ENCODE results near the gene SRSF1. TPM values are rescaled to one million over a fixed set of nuclear protein-coding genes. Genes with fewer than 3 reads are reported as not detected.

SRSF1 gene
- total RNA-seq, 1 experiment from 2014 or later = 232 TPM

GRCh38 chr17:58010067-58010799 is 3.2 kb upstream of the SRSF1 start:
- H3K4me3 Mint-ChIP-seq (ENCODE audit: low read depth, unreplicated experiment) = no peak overlapping the region
- H3K36me3 Mint-ChIP-seq (ENCODE audit: insufficient read depth, unreplicated experiment) = peaks cover 31% of the 10 kb centered on the region
- H3K27me3 Mint-ChIP-seq (ENCODE audit: unreplicated experiment) = peaks cover 13% of the 10 kb centered on the region
- CTCF ChIA-PET = no interaction called here
- peaks cover 5% of the 10 kb centered on the region for H3K4me1 Mint-ChIP-seq (ENCODE audit: low read depth, unreplicated experiment)
- no peak for DNase-seq
- TF ChIP-seq, protein P1, sequence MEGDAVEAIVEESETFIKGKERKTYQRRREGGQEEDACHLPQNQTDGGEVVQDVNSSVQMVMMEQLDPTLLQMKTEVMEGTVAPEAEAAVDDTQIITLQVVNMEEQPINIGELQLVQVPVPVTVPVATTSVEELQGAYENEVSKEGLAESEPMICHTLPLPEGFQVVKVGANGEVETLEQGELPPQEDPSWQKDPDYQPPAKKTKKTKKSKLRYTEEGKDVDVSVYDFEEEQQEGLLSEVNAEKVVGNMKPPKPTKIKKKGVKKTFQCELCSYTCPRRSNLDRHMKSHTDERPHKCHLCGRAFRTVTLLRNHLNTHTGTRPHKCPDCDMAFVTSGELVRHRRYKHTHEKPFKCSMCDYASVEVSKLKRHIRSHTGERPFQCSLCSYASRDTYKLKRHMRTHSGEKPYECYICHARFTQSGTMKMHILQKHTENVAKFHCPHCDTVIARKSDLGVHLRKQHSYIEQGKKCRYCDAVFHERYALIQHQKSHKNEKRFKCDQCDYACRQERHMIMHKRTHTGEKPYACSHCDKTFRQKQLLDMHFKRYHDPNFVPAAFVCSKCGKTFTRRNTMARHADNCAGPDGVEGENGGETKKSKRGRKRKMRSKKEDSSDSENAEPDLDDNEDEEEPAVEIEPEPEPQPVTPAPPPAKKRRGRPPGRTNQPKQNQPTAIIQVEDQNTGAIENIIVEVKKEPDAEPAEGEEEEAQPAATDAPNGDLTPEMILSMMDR (IDR thresholded peaks at IDR 0.05; ENCODE audit: unreplicated experiment) = no peak
- H3K9me3 Mint-ChIP-seq (ENCODE audit: low read depth, unreplicated experiment) = no peaks in the 10 kb centered on the region
- no peak overlapping the region for H3K27ac Mint-ChIP-seq (ENCODE audit: unreplicated experiment)
- intact Hi-C loops (cut with micrococcal nuclease; ENCODE audit: unreplicated experiment) = no loop called here
- BruUV-seq (replicated peaks) = no TSS peak

DNA sequence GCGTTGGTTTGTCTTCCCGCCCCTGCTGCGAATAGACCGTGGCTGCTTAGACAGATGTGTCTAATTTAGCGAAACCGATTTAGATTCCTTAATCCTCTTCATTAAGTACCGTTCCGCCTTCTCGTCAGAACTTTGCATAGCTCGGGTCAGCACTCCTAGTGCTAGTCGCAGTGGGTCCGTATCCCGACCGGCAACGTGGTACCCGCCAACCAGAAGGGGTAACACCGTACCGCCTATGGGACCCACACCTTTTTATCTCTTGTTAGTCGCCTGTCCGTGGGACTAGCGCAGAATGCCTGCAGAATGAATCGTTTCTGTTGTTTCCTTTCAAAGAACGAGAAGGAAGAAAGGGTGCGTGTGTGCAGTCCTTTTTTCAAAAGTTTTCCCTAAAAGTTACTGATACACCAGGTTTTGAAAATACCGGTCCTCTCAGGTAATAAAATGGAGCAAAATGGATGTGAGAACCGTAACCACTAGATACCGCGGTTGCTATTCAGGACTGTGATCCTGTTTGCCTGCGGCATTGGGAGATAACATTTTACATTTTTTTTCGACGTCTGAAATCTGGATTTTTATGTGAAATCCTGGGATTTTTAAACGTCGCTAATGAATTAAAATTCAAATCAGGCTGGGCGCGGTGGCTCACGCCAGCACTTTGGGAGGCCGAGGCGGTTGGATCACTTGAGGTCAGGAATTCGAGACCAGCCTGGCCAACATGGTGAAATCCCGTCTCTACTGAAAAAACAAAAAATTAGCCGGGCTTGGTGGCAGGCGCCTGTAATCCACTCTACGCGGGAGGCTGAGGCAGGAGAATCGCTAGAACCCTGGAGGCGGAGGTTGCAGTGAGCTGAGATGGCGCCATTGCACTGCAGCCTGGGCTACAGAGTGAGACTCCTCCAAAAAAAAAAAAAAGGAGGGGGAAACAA is 998 bp upstream of the SRSF1 start:
- intact Hi-C loops (cut with micrococcal nuclease; ENCODE audit: unreplicated experiment) = loop anchor here (2.0 kb wide), 1 partner anchor 77 kb away; no protein-coding TSS in a partner anchor
- H3K4me3 Mint-ChIP-seq (ENCODE audit: low read depth, unreplicated experiment) = peak overlapping the region; percentile 96
- TF ChIP-seq, protein P1 (IDR thresholded peaks at IDR 0.05; ENCODE audit: unreplicated experiment) = no peak
- peaks cover 10% of the 10 kb centered on the region for H3K27me3 Mint-ChIP-seq (ENCODE audit: unreplicated experiment)
- H3K9me3 Mint-ChIP-seq (ENCODE audit: low read depth, unreplicated experiment) = no peaks in the 10 kb centered on the region
- BruUV-seq (replicated peaks) = TSS peak; percentile 62
- peak overlapping the region; percentile 97 for H3K27ac Mint-ChIP-seq (ENCODE audit: unreplicated experiment)
- no peak for DNase-seq
- H3K4me1 Mint-ChIP-seq (ENCODE audit: low read depth, unreplicated experiment) = peaks cover 22% of the 10 kb centered on the region
- CTCF ChIA-PET = interaction anchor here (0.9 to 1.1 kb wide), 2 partner anchors 14 to 158 kb away, joined by 3 read pairs; partner anchors contain the start of gene MRPS23
- peaks cover 49% of the 10 kb centered on the region for H3K36me3 Mint-ChIP-seq (ENCODE audit: insufficient read depth, unreplicated experiment)

DNA sequence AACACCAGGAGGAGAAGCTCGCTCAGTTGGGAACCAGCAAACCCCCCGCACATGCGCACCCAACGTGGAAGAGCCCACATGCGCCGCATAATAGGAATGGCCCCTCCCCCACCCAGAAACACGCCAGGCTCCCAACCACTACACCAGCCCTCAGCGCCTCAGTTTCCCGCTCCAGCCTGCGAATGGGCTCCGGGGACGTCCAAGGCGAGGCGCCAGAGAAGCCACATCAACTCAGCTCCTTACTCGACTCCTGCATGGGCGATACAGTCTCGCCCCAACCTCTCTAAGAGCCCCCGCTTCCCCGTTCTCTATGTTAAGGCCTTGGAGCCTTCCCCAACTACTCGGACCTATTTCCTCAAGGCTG is 504 bp downstream of the SRSF1 start:
- H3K9me3 Mint-ChIP-seq (ENCODE audit: low read depth, unreplicated experiment) = no peaks in the 10 kb centered on the region
- intact Hi-C loops (cut with micrococcal nuclease; ENCODE audit: unreplicated experiment) = loop anchor here (2.0 kb wide), 1 partner anchor 78 kb away; no protein-coding TSS in a partner anchor
- peak overlapping the region; percentile 96 for H3K4me3 Mint-ChIP-seq (ENCODE audit: low read depth, unreplicated experiment)
- peak overlapping the region; percentile 97 for H3K27ac Mint-ChIP-seq (ENCODE audit: unreplicated experiment)
- H3K4me1 Mint-ChIP-seq (ENCODE audit: low read depth, unreplicated experiment) = peaks cover 31% of the 10 kb centered on the region
- DNase-seq = peak; percentile 68
- CTCF ChIA-PET = interaction anchor here (0.6 to 1.1 kb wide), 2 partner anchors 16 to 20 kb away, joined by 3 to 6 read pairs; no protein-coding TSS in a partner anchor
- TF ChIP-seq, protein P1 (IDR thresholded peaks at IDR 0.05; ENCODE audit: unreplicated experiment) = no peak
- BruUV-seq (replicated peaks) = no TSS peak
- H3K27me3 Mint-ChIP-seq (ENCODE audit: unreplicated experiment) = no peaks in the 10 kb centered on the region
- peaks cover 61% of the 10 kb centered on the region for H3K36me3 Mint-ChIP-seq (ENCODE audit: insufficient read depth, unreplicated experiment)

GRCh38 chr17:58005728-58006559 is 1.1 kb downstream of the SRSF1 start:
- BruUV-seq (replicated peaks) = no TSS peak
- H3K9me3 Mint-ChIP-seq (ENCODE audit: low read depth, unreplicated experiment) = no peaks in the 10 kb centered on the region
- no peaks in the 10 kb centered on the region for H3K27me3 Mint-ChIP-seq (ENCODE audit: unreplicated experiment)
- CTCF ChIA-PET = interaction anchor here (0.6 kb wide), 1 partner anchor 20 kb away, joined by 6 read pairs; no protein-coding TSS in a partner anchor
- peak overlapping the region; percentile 97 for H3K27ac Mint-ChIP-seq (ENCODE audit: unreplicated experiment)
- H3K4me3 Mint-ChIP-seq (ENCODE audit: low read depth, unreplicated experiment) = peak overlapping the region; percentile 96
- no peak for DNase-seq
- H3K4me1 Mint-ChIP-seq (ENCODE audit: low read depth, unreplicated experiment) = peaks cover 31% of the 10 kb centered on the region
- H3K36me3 Mint-ChIP-seq (ENCODE audit: insufficient read depth, unreplicated experiment) = peaks cover 61% of the 10 kb centered on the region
- TF ChIP-seq, protein P1 (IDR thresholded peaks at IDR 0.05; ENCODE audit: unreplicated experiment) = no peak
- intact Hi-C loops (cut with micrococcal nuclease; ENCODE audit: unreplicated experiment) = loop anchor here (2.0 kb wide), 1 partner anchor 79 kb away; no protein-coding TSS in a partner anchor

Measured in Calu3 (cell line).